NCI-H524 (cell line): Measurements from ENCODE around the gene WRNIP1.
A peak's percentile ranks its signal among the peaks of the same experiment; 100 is the strongest.

ENCODE experiments used
- DNase-seq, 2 experiments: peaks; one replicate each; lab custom pipeline; 2025; lab: John Stamatoyannopoulos, UW

Gene WRNIP1

GRCh38 chr6:2763345-2763841 is 1.8 kb upstream of the WRNIP1 start:
- DNase-seq: no peak

GRCh38 chr6:2763876-2764540 is 1.2 kb upstream of the WRNIP1 start:
- DNase-seq: no peak

GRCh38 chr6:2764610-2765165 is 505 bp upstream of the WRNIP1 start:
- DNase-seq: peak; percentile 78 to 97

- DNase-seq: peak; percentile 29 to 42
Measured at GRCh38 chr6:2765896-2766766, 938 bp downstream of the WRNIP1 start.

- DNase-seq: peak in 1 of 2 experiments; percentile 12
Measured at GRCh38 chr6:2766767-2767656, 1.8 kb downstream of the WRNIP1 start.

- DNase-seq: peak in 1 of 2 experiments; percentile 20
Measured at GRCh38 chr6:2767657-2768524, 2.7 kb downstream of the WRNIP1 start.

- DNase-seq: no peak
Measured at GRCh38 chr6:2768696-2769095, 3.5 kb downstream of the WRNIP1 start.

GRCh38 chr6:2770171-2770570 is 5.0 kb downstream of the WRNIP1 start:
- peak in 1 of 2 experiments; percentile 29 for DNase-seq

- DNase-seq: peak in 1 of 2 experiments; percentile 41
Measured at GRCh38 chr6:2771079-2771478, 5.9 kb downstream of the WRNIP1 start.

- DNase-seq: no peak
Measured at GRCh38 chr6:2772840-2773239, 7.6 kb downstream of the WRNIP1 start.

GRCh38 chr6:2773449-2773848 is 8.3 kb downstream of the WRNIP1 start:
- no peak for DNase-seq

- DNase-seq: no peak
Measured at GRCh38 chr6:2775003-2775402, 9.8 kb downstream of the WRNIP1 start.

GRCh38 chr6:2777249-2777648 is 12.1 kb downstream of the WRNIP1 start:
- DNase-seq: no peak

- no peak for DNase-seq
Measured at GRCh38 chr6:2780102-2780737, 15.0 kb downstream of the WRNIP1 start.

- DNase-seq: no peak
Measured at GRCh38 chr6:2781685-2782355, 16.6 kb downstream of the WRNIP1 start.

- peak; percentile 29 to 48 for DNase-seq
Measured at GRCh38 chr6:2782356-2782708, 17.1 kb downstream of the WRNIP1 start.

GRCh38 chr6:2782825-2783187 is 17.6 kb downstream of the WRNIP1 start:
- peak; percentile 98 for DNase-seq

GRCh38 chr6:2783188-2783963 is 18.2 kb downstream of the WRNIP1 start:
- DNase-seq: no peak

- no peak for DNase-seq
Measured at GRCh38 chr6:2784061-2784460, 18.9 kb downstream of the WRNIP1 start.
